NOMO-1 treated with DMSO at 0.1 percent for 48 hours (cell line): ENCODE results near the gene MON2.

Experiments
- DNase-seq: peaks from one replicate; lab custom pipeline; 2025; ENCODE audit not compliant: unreplicated experiment; lab: John Stamatoyannopoulos, UW

The MON2 gene

DNA sequence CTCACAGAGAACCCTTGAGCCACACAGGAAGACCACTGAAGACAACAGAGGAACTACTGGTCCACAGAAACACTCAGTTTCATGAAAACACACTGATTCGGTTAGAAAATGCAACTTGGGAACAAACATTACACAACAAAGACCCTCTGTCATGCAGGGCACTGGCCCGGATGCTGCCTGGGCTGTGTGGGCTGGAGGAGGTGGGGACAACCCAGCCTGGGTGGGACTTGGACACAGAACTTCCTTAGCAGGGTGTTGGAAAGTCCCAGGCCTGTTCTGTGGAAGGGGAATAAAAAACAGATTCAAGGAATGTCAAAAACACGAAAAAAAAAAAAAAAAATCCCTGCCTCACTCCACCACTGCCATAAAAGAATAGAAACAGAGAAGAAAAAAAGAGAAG is 181.0 kb downstream of the MON2 start:
- DNase-seq: no peak

DNA sequence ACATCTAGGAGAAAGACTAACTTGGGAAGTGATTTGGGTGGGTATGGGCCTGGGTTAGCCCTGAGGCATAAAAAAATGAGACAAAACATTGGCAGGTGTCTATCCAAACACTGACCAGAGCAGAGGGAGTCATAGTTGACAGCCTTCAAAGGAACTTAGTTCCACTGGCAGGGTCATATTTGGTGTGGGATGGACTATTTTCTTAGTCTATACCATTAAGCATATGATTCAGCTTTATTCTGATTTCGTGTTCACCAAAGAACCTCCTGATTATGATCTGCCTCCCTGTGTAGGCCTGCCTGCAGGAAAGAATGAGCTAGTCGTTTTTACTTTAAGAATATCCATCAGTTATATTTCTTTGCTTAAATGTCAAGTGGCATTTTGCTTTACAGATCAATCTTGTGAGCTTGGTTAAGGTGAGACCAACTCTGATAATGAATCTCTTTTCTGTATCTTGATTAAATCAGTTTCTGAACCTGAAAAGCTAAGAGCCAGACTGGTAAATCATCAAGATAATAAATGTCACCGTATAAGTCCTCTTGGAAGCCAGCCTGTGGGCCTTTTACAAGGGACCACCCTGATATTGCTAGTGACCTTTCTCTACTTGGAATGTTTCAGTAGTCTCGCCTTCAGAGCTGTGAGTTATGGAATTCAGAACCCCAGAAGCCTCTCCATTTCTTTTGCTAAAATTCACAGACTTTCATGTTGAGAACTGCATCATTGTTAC is 182.9 kb downstream of the MON2 start:
- DNase-seq: no peak
